ENCODE measurements around the gene DGKD. TPM values are rescaled to one million over a fixed set of nuclear protein-coding genes. Genes with fewer than 3 reads are reported as not detected.

Gene DGKD
- total RNA-seq, 1 donor from 2014 or later = 86.7 TPM

DNA sequence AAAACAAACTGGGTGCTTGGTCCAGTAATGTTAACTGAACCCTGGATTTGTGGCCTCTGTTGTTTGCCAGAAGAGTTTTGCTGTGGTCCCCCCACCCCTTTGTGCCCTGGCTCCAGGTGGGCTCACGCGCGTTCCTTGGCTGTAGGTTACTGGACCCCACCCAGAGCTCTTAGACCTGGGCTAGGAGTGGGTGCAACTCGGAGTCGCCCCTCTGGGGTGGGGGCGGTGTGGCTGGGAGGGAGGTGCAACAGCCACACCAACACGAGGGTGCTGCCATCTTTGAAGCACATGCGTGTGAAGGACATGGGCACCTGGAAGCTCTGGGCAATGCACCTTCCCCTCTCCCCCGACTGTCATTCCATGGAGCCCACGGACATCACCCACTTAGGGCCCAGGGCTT is 119.6 kb downstream of the DGKD start:
- DNase-seq (no peak), ATAC-seq (no peak)
- no peaks in the 10 kb centered on the region for H3K27me3 ChIP-seq
- no peak overlapping the region for H3K4me3 ChIP-seq
- peaks cover 16% of the 10 kb centered on the region for H3K36me3 ChIP-seq
- intact Hi-C loops (cut with DNase I) = no loop called here
- TF ChIP-seq, protein P1, sequence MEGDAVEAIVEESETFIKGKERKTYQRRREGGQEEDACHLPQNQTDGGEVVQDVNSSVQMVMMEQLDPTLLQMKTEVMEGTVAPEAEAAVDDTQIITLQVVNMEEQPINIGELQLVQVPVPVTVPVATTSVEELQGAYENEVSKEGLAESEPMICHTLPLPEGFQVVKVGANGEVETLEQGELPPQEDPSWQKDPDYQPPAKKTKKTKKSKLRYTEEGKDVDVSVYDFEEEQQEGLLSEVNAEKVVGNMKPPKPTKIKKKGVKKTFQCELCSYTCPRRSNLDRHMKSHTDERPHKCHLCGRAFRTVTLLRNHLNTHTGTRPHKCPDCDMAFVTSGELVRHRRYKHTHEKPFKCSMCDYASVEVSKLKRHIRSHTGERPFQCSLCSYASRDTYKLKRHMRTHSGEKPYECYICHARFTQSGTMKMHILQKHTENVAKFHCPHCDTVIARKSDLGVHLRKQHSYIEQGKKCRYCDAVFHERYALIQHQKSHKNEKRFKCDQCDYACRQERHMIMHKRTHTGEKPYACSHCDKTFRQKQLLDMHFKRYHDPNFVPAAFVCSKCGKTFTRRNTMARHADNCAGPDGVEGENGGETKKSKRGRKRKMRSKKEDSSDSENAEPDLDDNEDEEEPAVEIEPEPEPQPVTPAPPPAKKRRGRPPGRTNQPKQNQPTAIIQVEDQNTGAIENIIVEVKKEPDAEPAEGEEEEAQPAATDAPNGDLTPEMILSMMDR (IDR thresholded peaks at IDR 0.05) = no peak
- H3K4me1 ChIP-seq = peaks cover 7% of the 10 kb centered on the region
- no peak overlapping the region for H3K27ac ChIP-seq
- no peaks in the 10 kb centered on the region for H3K9me3 ChIP-seq

GRCh38 chr2:233474308-233475160 is 120.2 kb downstream of the DGKD start:
- intact Hi-C loops (cut with DNase I) = no loop called here
- peak; percentile 62 for DNase-seq
- no peak overlapping the region for H3K4me3 ChIP-seq
- no peak for ATAC-seq
- H3K36me3 ChIP-seq = peaks cover 15% of the 10 kb centered on the region
- H3K27me3 ChIP-seq = no peaks in the 10 kb centered on the region
- no peaks in the 10 kb centered on the region for H3K9me3 ChIP-seq
- TF ChIP-seq, protein P1 (IDR thresholded peaks at IDR 0.05) = no peak
- peaks cover 4% of the 10 kb centered on the region for H3K4me1 ChIP-seq
- H3K27ac ChIP-seq = no peak overlapping the region

- intact Hi-C loops (cut with DNase I) = no loop called here
- no peak for DNase-seq
- H3K27me3 ChIP-seq = no peaks in the 10 kb centered on the region
- ATAC-seq = no peak
- H3K36me3 ChIP-seq = peaks cover 15% of the 10 kb centered on the region
- no peaks in the 10 kb centered on the region for H3K4me1 ChIP-seq
- H3K4me3 ChIP-seq = no peak overlapping the region
- no peaks in the 10 kb centered on the region for H3K9me3 ChIP-seq
- TF ChIP-seq, protein P1 (IDR thresholded peaks at IDR 0.05) = no peak
- H3K27ac ChIP-seq = no peak overlapping the region
These were observed 121.7 kb downstream of the DGKD start for GRCh38 chr2:233476063-233476410.

DNA sequence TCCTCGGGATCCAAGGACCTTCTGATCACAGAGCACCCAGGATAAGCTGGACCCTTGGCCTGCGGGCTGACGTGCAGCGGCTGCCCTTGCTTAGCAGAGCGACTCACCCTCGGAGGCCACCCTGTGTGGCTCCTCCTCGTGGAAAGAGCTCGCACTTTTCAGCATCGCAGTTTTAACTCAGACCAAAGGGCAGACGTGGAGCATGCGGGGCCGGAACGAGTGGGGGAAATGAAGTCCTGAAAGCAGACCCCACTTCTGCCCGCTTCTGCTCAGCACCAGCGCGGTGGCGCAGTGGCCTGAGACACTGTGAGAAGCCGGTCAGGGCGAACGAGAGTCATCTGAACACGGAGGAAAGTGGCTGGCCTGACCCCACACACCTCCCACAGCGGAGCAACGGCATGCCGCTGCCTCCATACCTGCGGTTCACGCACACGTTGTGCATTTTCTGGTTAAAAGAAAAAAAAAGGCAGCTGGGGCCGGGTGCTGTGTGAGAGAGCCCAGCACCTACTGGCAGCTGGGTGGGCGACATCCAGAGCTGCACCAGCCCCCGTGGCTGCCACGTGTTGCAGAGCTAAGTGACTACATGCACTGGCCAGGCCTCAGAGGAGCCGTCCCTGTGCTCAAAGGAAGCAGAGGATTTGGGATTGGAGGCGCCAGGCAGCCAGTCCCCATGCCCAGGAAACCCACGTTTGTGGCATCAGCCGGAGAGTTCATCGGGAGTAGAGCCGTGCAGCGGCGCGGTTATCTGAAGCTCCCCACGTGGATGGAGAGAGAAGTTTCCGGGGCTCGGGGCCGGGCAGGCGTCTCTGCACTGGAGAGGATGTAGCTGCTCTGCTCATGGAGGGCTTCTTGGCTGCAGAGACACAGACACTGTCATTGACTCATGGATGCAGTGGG is 122.6 kb downstream of the DGKD start:
- Histone ChIP-seq H3K27me3 (no peaks in the 10 kb centered on the region), H3K4me3 (no peak overlapping the region), H3K9me3 (no peaks in the 10 kb centered on the region), H3K4me1 (peaks cover 8% of the 10 kb centered on the region), H3K36me3 (peaks cover 15% of the 10 kb centered on the region), H3K27ac (no peak overlapping the region)
- TF ChIP-seq, protein P1 (IDR thresholded peaks at IDR 0.05) = no peak
- intact Hi-C loops (cut with DNase I) = no loop called here
- DNase-seq (no peak), ATAC-seq (no peak)

DNA sequence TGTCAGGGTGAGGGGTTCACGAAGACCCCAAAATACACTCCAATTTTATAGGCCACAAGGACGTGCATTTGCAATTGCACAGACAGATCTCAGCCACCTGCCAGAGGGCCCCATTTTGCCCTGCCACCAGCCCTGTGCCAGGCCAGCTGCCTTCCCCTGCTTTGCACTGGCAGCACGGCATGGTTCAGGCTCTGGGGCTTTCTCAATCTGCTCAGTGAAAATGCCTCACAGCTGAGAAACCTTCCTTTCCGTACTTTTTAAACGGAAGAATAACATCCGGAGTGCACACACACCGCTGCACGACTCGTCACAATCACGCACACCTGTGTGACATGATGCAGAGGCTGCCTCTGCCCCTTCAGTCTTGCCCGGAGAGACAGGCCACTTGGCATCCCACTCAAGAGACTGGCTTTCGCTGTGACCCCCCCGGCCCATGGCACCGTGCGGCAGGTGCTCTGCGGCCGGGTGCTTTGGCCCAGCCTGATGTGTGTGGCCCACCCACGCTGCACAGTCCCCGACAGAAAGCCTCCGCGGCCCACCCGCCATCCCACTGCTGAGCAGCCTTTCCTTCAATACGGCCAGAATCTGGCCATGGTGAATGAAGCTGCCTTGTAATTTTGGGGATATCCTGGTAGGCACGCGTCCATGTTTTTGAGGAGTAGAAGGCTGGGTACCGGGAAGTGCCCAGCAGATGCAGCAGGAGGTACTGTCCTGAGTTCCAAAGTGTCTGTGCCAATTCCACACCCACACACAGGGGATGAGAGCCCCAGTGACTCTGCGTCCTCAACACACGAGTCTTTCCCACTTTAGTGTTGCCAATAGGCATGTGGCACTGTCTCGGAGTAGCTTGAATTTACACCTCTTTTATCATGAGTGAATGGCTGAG is 123.5 kb downstream of the DGKD start:
- Histone ChIP-seq H3K9me3 (no peaks in the 10 kb centered on the region), H3K27me3 (no peaks in the 10 kb centered on the region), H3K4me1 (peaks cover 17% of the 10 kb centered on the region), H3K4me3 (no peak overlapping the region), H3K36me3 (peaks cover 17% of the 10 kb centered on the region), H3K27ac (no peak overlapping the region)
- TF ChIP-seq, protein P1 (IDR thresholded peaks at IDR 0.05) = no peak
- DNase-seq = peak; percentile 61
- intact Hi-C loops (cut with DNase I) = no loop called here
- no peak for ATAC-seq
